GM12865 (cell line): Measurements from ENCODE around the gene MRGPRE.

Source experiments
- DNase-seq: peaks from one replicate; pipeline ENCODE4 v3.0.0; 2010; ENCODE audit warnings: low read depth
- H3K4me3 ChIP-seq: 2 replicates; pipeline ENCODE4 v1.5.1; 2011; ENCODE audit warnings: mild to moderate bottlenecking, low read depth, low read length, control low read depth
- TF ChIP-seq, protein P1 (sequence below): IDR thresholded peaks from 2 replicates; pipeline ENCODE4 v1.5.1; 2011; ENCODE audit warnings: low read length, control low read depth, low read depth, inconsistent platforms; ENCODE audit not compliant: insufficient read depth; ENCODE audit errors: missing control alignments

The MRGPRE gene

DNA sequence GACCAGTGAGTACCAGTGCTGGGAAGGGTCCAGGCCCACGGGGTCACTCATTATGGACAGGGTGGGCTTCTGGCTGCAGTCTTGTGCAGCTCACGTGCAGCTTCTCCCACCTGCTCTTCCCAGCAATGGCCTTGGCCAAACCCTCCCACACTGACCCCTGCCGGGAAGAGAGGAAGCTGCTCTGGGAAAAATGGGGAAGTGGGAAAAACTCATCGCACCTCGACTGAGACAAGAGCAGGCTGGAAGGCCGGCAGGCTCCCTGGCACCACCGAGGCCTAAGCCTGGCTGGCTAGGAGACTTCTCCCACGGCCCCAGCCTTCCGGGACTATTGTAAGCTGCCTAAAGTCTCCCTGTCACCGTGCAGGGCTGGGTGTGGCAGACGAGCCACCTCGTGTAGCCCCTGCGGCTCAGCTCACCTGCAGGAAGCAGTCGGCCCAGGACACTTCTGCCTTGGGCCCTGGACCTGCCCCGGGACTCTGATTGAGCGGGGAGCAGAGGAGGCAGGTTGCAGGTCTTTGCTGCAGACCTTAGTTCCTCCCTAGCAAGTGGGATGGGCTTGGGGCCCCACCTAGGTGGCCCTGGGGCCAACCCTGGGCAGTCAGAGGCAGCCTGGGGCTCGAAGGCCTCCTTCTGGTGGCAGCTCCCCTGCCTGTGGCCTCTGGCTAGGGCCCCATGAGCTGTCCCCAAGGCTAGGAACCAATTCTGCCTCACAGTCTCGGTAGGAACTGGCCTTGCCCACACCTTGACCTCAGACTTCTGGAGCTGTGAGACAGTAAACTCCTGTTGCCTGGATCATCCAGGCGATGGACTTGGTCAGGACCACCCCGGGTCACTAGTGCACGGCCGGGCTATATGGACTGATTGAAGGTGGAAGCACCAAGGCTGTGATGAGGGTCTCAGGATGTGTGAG is 36.7 kb downstream of the MRGPRE start:
- TF ChIP-seq, protein P1, sequence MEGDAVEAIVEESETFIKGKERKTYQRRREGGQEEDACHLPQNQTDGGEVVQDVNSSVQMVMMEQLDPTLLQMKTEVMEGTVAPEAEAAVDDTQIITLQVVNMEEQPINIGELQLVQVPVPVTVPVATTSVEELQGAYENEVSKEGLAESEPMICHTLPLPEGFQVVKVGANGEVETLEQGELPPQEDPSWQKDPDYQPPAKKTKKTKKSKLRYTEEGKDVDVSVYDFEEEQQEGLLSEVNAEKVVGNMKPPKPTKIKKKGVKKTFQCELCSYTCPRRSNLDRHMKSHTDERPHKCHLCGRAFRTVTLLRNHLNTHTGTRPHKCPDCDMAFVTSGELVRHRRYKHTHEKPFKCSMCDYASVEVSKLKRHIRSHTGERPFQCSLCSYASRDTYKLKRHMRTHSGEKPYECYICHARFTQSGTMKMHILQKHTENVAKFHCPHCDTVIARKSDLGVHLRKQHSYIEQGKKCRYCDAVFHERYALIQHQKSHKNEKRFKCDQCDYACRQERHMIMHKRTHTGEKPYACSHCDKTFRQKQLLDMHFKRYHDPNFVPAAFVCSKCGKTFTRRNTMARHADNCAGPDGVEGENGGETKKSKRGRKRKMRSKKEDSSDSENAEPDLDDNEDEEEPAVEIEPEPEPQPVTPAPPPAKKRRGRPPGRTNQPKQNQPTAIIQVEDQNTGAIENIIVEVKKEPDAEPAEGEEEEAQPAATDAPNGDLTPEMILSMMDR, result no peak
- no peak for DNase-seq
- no peak overlapping the region for H3K4me3 ChIP-seq

DNA sequence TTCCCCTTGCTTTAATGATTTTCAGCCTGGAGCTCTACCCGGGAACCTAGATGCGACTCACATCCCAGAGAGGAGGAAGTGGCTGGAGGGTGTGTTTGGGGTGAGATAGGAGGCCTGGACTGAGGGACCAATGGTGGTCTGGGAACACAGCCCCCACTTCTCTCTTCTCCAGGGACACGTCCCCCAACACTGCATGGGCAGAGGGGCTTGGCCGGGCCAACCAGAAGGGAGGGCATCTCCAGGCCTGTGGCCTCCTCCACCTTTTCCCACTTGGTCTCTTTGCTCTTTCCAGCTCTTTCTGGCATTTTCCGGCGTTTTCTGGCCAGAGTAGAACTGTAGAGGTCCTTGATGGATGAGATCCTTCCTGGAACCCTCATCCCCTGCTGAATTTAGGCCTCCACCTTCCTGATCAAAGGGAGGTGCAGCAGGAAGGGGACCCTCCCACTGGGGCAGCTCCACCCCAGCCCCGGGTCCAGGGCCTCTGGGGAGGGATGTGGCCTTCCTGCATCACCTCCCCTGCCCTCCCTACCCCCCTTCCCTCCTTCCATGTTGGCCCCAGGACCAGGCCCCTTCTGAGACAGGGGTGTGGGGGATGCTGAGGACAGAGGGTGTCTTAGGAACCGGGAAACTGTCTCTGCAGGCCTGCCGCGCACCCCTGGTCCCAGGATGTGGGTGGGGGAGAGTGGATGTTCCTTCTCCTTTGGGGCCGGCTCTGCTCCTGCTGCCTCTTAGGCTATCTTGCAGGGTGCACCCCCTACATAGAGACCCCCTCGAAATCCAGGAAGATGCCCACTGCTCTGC is 38.0 kb downstream of the MRGPRE start:
- TF ChIP-seq, protein P1, result no peak

DNA sequence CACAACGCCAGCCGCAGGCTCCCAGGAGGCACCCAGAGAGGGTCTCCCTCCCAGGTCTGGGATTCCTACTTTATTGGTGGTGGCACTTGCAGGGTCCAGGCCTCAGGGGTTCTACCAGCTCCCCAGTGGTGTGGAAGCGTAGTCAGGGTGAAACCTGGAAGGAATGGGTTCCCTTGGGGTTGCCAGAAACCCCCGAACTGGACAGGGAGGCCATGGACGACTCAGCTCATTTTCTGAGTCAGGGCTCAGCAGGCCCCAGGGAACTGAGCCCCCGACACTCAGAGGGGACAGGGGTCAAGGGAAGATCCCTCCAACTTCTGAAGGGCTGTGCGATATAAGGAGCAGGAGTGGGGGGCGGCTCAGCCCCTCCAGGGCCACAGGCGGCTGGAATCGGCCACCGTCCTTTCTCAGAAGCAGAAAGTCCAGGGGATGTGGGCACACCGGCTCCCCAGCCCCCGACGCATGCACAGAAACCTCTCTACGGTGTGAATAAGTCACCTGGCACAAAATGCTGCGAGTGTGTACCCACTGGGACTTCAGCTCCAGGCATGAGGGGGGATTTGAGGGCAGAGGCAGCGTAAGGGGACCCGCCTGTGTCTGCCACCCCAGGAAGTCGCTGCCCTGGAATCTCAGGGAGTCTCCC is 38.7 kb downstream of the MRGPRE start:
- no peak for DNase-seq
- TF ChIP-seq, protein P1, result no peak
- H3K4me3 ChIP-seq, result no peak overlapping the region

More for the DNA sequence above, 38.0 kb downstream of the MRGPRE start:
- no peak for DNase-seq
- H3K4me3 ChIP-seq, result no peak overlapping the region

DNA sequence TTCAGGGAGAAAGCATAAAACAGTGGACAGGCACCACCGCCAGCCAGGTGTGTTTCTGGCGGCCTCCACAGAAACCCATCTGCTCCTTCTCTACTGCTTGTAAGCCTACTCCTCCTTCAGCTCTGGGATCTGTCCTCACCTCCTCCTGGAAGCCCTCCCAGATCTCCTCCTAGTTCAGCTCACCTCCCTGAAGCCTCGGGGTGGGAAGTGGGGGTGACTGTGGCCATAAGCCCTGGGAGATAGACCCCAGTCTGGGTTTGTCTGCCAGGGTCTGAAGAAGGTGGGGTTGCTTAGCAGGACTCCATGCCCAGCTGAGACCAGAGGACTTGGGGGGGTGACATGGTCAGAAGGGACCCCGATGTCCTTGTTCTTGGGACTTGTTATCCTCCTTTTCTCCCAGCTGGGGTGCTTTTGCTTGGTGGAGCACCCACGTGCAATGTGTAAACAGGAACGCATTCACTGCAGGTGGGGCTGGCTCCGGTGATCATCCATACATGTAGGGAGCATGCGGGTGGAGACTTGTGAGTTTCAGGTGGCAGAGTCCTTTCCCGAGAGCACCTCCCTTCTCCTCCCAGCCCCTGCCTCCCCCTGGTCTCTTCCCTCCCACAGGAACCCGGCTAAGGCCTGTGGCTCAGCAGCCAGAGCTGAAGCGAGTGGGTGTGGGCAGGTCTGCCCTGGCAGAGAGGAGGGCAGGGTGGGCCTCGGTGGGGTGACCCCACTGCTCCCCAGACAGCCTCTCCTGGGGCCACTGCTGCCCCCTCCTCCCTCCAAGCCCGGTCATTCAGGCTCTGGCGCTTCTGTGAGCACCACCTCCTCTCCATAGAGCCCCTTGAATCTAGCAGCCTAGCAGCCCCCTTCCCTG is 39.5 kb downstream of the MRGPRE start:
- TF ChIP-seq, protein P1, result no peak
- no peak for DNase-seq
- H3K4me3 ChIP-seq, result no peak overlapping the region

DNA sequence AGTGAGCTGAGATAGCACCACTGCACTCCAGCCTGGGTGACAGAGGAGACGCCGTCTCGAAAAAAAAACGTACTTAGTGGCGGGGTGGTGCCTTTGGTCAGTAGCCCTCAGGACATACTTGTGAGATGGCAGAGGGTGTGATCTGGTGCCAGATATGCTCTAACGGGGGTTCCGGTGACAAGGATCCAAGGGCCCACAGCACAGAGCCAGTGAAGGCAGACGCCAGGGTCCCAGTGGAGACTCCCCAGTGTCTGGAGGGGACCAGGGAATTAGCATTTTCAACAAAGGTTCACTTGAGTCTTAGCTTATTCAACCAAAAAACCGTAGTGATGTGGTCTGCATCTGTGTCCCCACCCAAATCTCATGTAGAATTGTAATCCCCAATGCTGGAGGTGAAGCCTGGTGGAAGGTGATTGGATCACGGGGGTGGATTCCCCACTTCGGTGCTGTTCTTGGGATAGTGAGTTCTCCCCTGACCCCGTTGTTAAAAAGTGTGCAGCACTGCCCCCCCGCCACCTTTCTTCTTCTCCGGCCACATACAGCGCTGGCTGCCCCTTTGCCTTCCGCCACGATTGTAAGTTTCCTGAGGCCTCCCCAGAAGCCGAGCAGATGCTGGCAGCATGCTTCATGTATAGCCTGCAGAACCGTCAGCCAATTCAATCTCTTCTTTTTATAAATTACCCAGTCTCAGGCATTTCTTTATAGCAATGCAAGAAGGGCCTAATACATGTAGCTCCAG is 40.5 kb downstream of the MRGPRE start:
- TF ChIP-seq, protein P1, result no peak
- H3K4me3 ChIP-seq, result no peak overlapping the region
- no peak for DNase-seq
